Measurements from ENCODE around the gene ODF2. TPM values are rescaled to one million over a fixed set of nuclear protein-coding genes. Genes with fewer than 3 reads are reported as not detected.

Gene ODF2
- total and polyA plus RNA-seq, 2 donors (not counting 3 experiments of a cell fraction or from before 2014, with no cell fraction given), result 16.7 to 49.5 TPM

- Histone ChIP-seq H3K79me2 (ENCODE audit: control insufficient read depth, insufficient read depth, low read length) (no peaks in the 10 kb centered on the region), H3K9me1 (replicated peaks; ENCODE audit: control insufficient read depth, extremely low read depth, insufficient read depth, low read length) (no peaks in the 10 kb centered on the region), H4K20me1 (replicated peaks; ENCODE audit: control insufficient read depth, extremely low read depth, insufficient read depth, low read length) (no peaks in the 10 kb centered on the region), H3K27me3 (ENCODE audit: control insufficient read depth in 2 of 2, insufficient read depth in 2 of 2, low read length in 2 of 2) (peaks cover 9 to 11% of the 10 kb centered on the region in 2 experiments), H3K27ac (ENCODE audit: insufficient read depth, low read depth, low read length) (no peak overlapping the region), H3K4me2 (ENCODE audit: insufficient read depth, low read length) (no peak overlapping the region), H2AFZ (ENCODE audit: low read depth, low read length) (no peak overlapping the region), H3K36me3 (ENCODE audit: control insufficient read depth in 2 of 2, extremely low read depth in 1 of 2, insufficient read depth in 2 of 2, low read length in 2 of 2) (no peaks in the 10 kb centered on the region), H3K4me1 (ENCODE audit: control insufficient read depth, extremely low read depth, insufficient read depth, low read length) (peaks cover 3% of the 10 kb centered on the region), H3K4me3 (replicated peaks in 1 of 3; ENCODE audit: insufficient read depth in 1 of 3, low read depth in 1 of 3, low read length in 3 of 3) (no peak overlapping the region), H3K9me3 (replicated peaks; ENCODE audit: control insufficient read depth, insufficient read depth, low read length) (no peaks in the 10 kb centered on the region), H3K9ac (replicated peaks; ENCODE audit: extremely low read depth, insufficient read depth, low read length) (no peak overlapping the region)
- ChIA-PET POLR2A (no interaction called here), CTCF (interaction anchor here (1.0 to 7.4 kb wide), 2 partner anchors 44 to 53 kb away, joined by 3 to 108 read pairs; partner anchors contain the start of gene URM1)
- no peak for TF ChIP-seq MYC (IDR thresholded peaks at IDR 0.05; ENCODE audit: low read depth, low read length)
- TF ChIP-seq GATA2 (IDR thresholded peaks at IDR 0.05; ENCODE audit: insufficient read depth, insufficient read length, low read depth, low read length), result no peak
- peak in 1 of 2 donors; percentile 12 for TF ChIP-seq CTCF (IDR thresholded peaks at IDR 0.05; ENCODE audit: extremely low read depth in 1 of 2, insufficient read depth in 1 of 2, low read depth in 1 of 2, low read length in 2 of 2)
- TF ChIP-seq, protein P1, sequence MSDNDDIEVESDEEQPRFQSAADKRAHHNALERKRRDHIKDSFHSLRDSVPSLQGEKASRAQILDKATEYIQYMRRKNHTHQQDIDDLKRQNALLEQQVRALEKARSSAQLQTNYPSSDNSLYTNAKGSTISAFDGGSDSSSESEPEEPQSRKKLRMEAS (IDR thresholded peaks at IDR 0.05; ENCODE audit: insufficient read depth, insufficient read length), result no peak
- no TSS peak for BruUV-seq (replicated peaks)
- FAIRE-seq (no peak), DNase-seq (ENCODE audit: low read depth, low spot score) (no peak)
- dilution Hi-C loops (cut with MboI; ENCODE audit: extremely low pct_ligation_motif_present, low sequenced_read_pairs), result no loop called here
- intact Hi-C loops (cut with micrococcal nuclease), result no loop called here
Observed at GRCh38 chr9:128414461-128414860, 41.3 kb upstream of the ODF2 start.

- FAIRE-seq (no peak), DNase-seq (ENCODE audit: low read depth, low spot score) (no peak)
- ChIA-PET CTCF (interaction anchor here (1.0 to 7.4 kb wide), 2 partner anchors 45 to 54 kb away, joined by 3 to 108 read pairs; partner anchors contain the start of gene URM1), POLR2A (no interaction called here)
- no peak overlapping the region for H3K27ac ChIP-seq (ENCODE audit: insufficient read depth, low read depth, low read length)
- H3K27me3 ChIP-seq (ENCODE audit: control insufficient read depth in 2 of 2, insufficient read depth in 2 of 2, low read length in 2 of 2), result peaks cover 9 to 12% of the 10 kb centered on the region in 2 experiments
- dilution Hi-C loops (cut with MboI; ENCODE audit: extremely low pct_ligation_motif_present, low sequenced_read_pairs), result no loop called here
- TF ChIP-seq POLR2AphosphoS5 (IDR thresholded peaks at IDR 0.05; ENCODE audit: insufficient read depth, low read depth, low read length), result no peak
- TF ChIP-seq CTCF (IDR thresholded peaks at IDR 0.05; ENCODE audit: extremely low read depth in 1 of 2, insufficient read depth in 1 of 2, low read depth in 1 of 2, low read length in 2 of 2), result no peak
- TF ChIP-seq MYC (IDR thresholded peaks at IDR 0.05; ENCODE audit: low read depth, low read length), result no peak
- no peak for TF ChIP-seq GATA2 (IDR thresholded peaks at IDR 0.05; ENCODE audit: insufficient read depth, insufficient read length, low read depth, low read length)
- no peak for TF ChIP-seq FOS (IDR thresholded peaks at IDR 0.05; ENCODE audit: borderline replicate concordance, insufficient read depth, low read length)
- TF ChIP-seq EZH2 (IDR thresholded peaks at IDR 0.05; ENCODE audit: borderline replicate concordance, low read depth, low read length, severe bottlenecking), result no peak
- no peak for TF ChIP-seq JUN (IDR thresholded peaks at IDR 0.05; ENCODE audit: borderline replicate concordance, insufficient read depth, insufficient read length, low read depth)
- TF ChIP-seq POLR2A (IDR thresholded peaks at IDR 0.05; ENCODE audit: low read depth, low read length), result no peak
- TF ChIP-seq, protein P1 (IDR thresholded peaks at IDR 0.05; ENCODE audit: insufficient read depth, insufficient read length), result no peak
- H2AFZ ChIP-seq (ENCODE audit: low read depth, low read length), result no peak overlapping the region
- H3K4me3 ChIP-seq (replicated peaks in 1 of 3; ENCODE audit: insufficient read depth in 1 of 3, low read depth in 1 of 3, low read length in 3 of 3), result no peak overlapping the region
- H3K36me3 ChIP-seq (ENCODE audit: control insufficient read depth in 2 of 2, extremely low read depth in 1 of 2, insufficient read depth in 2 of 2, low read length in 2 of 2), result no peaks in the 10 kb centered on the region
- H4K20me1 ChIP-seq (replicated peaks; ENCODE audit: control insufficient read depth, extremely low read depth, insufficient read depth, low read length), result no peaks in the 10 kb centered on the region
- H3K4me2 ChIP-seq (ENCODE audit: insufficient read depth, low read length), result no peak overlapping the region
- H3K9me3 ChIP-seq (replicated peaks; ENCODE audit: control insufficient read depth, insufficient read depth, low read length), result no peaks in the 10 kb centered on the region
- no peaks in the 10 kb centered on the region for H3K79me2 ChIP-seq (ENCODE audit: control insufficient read depth, insufficient read depth, low read length)
- BruUV-seq (replicated peaks), result no TSS peak
- intact Hi-C loops (cut with micrococcal nuclease), result no loop called here
- peaks cover 5% of the 10 kb centered on the region for H3K4me1 ChIP-seq (ENCODE audit: control insufficient read depth, extremely low read depth, insufficient read depth, low read length)
- H3K9me1 ChIP-seq (replicated peaks; ENCODE audit: control insufficient read depth, extremely low read depth, insufficient read depth, low read length), result no peaks in the 10 kb centered on the region
- no peak overlapping the region for H3K9ac ChIP-seq (replicated peaks; ENCODE audit: extremely low read depth, insufficient read depth, low read length)
Observed at GRCh38 chr9:128415281-128415680, 40.5 kb upstream of the ODF2 start.
